GM12865 (cell line): ENCODE measurements around the gene ZFPL1.

Source experiments
- DNase-seq: peaks from one replicate; pipeline ENCODE4 v3.0.0; 2010; ENCODE audit warnings: low read depth
- H3K4me3 ChIP-seq: 2 replicates; pipeline ENCODE4 v1.5.1; 2011; ENCODE audit warnings: mild to moderate bottlenecking, low read depth, low read length, control low read depth
- CTCF ChIP-seq: IDR thresholded peaks from 2 replicates; pipeline ENCODE4 v1.5.1; 2011; ENCODE audit warnings: low read length, control low read depth, low read depth, inconsistent platforms; ENCODE audit not compliant: insufficient read depth; ENCODE audit errors: missing control alignments

The ZFPL1 gene

GRCh38 chr11:65107751-65108468 lies 23.9 kb downstream of the ZFPL1 start:
- DNase-seq = no peak
- no peak for TF ChIP-seq CTCF
- H3K4me3 ChIP-seq = no peak overlapping the region

GRCh38 chr11:65108469-65109123 lies 24.6 kb downstream of the ZFPL1 start:
- DNase-seq = no peak
- no peak overlapping the region for H3K4me3 ChIP-seq
- TF ChIP-seq CTCF = no peak

- no peak for TF ChIP-seq CTCF
- no peak for DNase-seq
- H3K4me3 ChIP-seq = no peak overlapping the region
Measured at GRCh38 chr11:65109231-65110198, 25.5 kb downstream of the ZFPL1 start.

- no peak overlapping the region for H3K4me3 ChIP-seq
- DNase-seq = peak; percentile 91
- TF ChIP-seq CTCF = peak; percentile 96
Measured at GRCh38 chr11:65110354-65110861, 26.4 kb downstream of the ZFPL1 start.

- H3K4me3 ChIP-seq = no peak overlapping the region
Measured at GRCh38 chr11:65111159-65111743, 27.2 kb downstream of the ZFPL1 start.

More at GRCh38 chr11:65111159-65111743, 27.2 kb downstream of the ZFPL1 start:
- no peak for DNase-seq
- no peak for TF ChIP-seq CTCF
